GM21526 (cell line): ENCODE data around the gene CASP8.

Experiments used
- ATAC-seq: cut with Tn5 transposase; IDR thresholded peaks from one replicate; pipeline ENCODE4 v1.9.1; 2021; ENCODE audit warnings: moderate library complexity; ENCODE audit not compliant: unreplicated experiment, low FRiP score

The CASP8 gene

DNA sequence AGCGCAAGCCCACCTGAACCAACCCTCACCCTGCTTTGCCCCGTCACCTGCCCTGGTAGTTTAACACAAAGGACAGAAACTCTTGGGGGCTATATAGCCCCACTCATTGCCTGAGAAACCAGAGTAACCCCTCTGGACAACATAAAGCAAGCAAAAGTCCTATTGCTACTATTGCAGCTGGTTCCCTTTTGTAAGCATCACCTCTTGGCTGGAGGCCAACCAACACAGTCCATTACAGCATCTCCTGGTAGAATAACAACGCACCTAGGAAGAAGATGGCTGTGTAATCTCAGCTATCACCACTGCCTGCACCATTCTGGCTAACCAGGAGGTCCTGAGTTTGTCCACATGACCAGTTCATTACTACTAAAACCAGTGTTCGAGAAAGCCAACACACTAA is 60.4 kb downstream of the CASP8 start:
- ATAC-seq: no peak

DNA sequence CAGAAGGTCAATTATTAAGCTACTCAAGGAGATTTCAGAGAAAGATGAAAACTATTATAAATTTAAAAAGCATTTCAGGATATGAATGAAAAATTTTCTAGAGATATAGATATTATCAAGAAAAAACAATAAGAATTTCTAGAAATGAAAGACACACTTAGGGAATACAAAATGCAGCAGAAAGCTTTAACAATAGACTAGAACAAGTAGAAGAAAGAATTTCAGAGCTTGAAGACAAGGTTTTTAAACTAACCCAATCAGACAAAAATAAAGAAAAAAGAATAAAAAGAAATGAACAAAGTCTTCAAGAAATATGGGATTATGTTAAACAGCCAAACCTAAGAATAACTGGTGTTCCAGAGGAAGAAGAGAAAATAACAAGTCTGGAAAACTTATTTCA is 62.4 kb downstream of the CASP8 start:
- no peak for ATAC-seq

DNA sequence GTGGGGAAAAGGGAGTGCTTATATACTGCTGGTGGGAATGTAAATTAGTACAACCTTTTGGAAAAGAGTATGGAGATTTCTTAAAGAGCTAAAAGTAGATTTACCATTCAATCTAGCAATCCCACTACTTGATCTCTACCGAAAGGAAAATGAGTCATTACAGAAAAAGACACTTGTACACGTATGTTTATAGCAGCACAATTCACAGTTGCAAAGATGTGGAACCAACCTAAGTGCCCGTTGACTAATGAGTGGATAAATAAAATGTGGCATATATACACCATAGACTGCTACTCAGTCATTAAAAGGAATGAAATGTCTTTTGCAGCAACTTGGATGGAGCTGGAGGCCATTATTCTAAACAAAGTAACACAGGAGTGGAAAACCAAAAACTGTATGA is 67.3 kb downstream of the CASP8 start:
- ATAC-seq: no peak

DNA sequence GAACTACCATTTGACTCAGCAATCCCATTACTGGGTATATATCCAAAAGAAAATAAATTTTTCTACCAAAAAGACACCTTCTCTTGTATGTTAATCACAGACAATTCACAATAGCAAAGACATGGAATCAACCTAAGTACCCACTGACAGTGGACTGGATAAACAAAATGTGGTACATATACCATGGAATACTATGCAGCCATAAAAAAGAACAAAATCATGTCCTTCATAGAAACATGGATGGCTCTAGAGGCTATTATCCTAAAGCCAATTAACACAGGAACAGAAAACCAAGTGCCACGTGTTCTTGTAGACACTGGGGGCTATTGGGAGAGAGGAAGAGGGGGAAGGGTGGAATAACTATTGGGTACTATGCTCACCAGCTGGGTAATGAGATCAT is 69.1 kb downstream of the CASP8 start:
- ATAC-seq: no peak
